CD4-positive, alpha-beta T cell (primary cell): ENCODE data around the gene FGFR4. TPM values are rescaled to one million over a fixed set of nuclear protein-coding genes. Genes with fewer than 3 reads are reported as not detected.
A peak's percentile ranks its signal among the peaks of the same experiment; 100 is the strongest.
"Not testable (repeated sequence)": the region's sequence is repeated elsewhere in the genome, so short reads cannot be mapped to it uniquely, and the experiment has no call there.

Experiments
- ATAC-seq: fragments of 200-7000 bp; cut with Tn5 transposase; one replicate; pipeline ENCODE4 v1.10.0; 2022; ENCODE audit warnings: mild to moderate bottlenecking; ENCODE audit not compliant: poor library complexity
- CTCF ChIA-PET: fragments of 350-600 bp; sonication (Branson Sonifier 250); formaldehyde crosslinking; loops from one replicate; lab custom pipeline; 2021; ENCODE audit warnings: antibody characterized with exemption, inconsistent platforms; lab: Charles Lee
- POLR2A ChIA-PET: fragments of 350-600 bp; sonication (Branson Sonifier 250); formaldehyde crosslinking; loops from one replicate; lab custom pipeline; 2021; ENCODE audit warnings: antibody characterized with exemption, inconsistent platforms; lab: Charles Lee
- DNase-seq, 14 experiments: peaks; one replicate each; pipeline ENCODE4 v3.0.0-alpha.2; 2013 to 2020; ENCODE audit warnings: mixed read lengths in 2 of 14
- H3K27ac ChIP-seq, 2 donors: one replicate each; pipeline versions ENCODE4 v1.5.1 to v1.7.0; 2013; ENCODE audit warnings: low read length in 2 of 2, low read depth in 1 of 2, mild to moderate bottlenecking in 1 of 2
- H3K27me3 ChIP-seq, 2 experiments: 1 replicate in 1 of 2; 2 replicates in 1 of 2; pipeline versions ENCODE4 v1.6.1 to v1.7.0; 2013; ENCODE audit warnings: low read length in 2 of 2, control low read depth in 1 of 2, mild to moderate bottlenecking in 1 of 2, moderate library complexity in 1 of 2; ENCODE audit not compliant: insufficient read depth in 2 of 2, control insufficient read depth in 1 of 2
- H3K36me3 ChIP-seq: one replicate; pipeline ENCODE4 v1.6.1; 2013; ENCODE audit warnings: low read length, control low read depth; ENCODE audit not compliant: insufficient read depth
- H3K4me1 ChIP-seq: one replicate; pipeline ENCODE4 v1.6.1; 2013; ENCODE audit warnings: low read length, control low read depth; ENCODE audit not compliant: insufficient read depth
- H3K4me3 ChIP-seq: one replicate; pipeline ENCODE4 v1.5.1; 2013; ENCODE audit warnings: mild to moderate bottlenecking, low read length, moderate library complexity
- H3K9me3 ChIP-seq, 2 experiments: 1 replicate in 1 of 2; 2 replicates in 1 of 2; pipeline versions ENCODE4 v1.6.1 to v1.7.0; 2013; ENCODE audit warnings: low read length in 2 of 2, mild to moderate bottlenecking in 2 of 2, control low read depth in 1 of 2, moderate library complexity in 1 of 2; ENCODE audit not compliant: control insufficient read depth in 1 of 2, insufficient read depth in 1 of 2
- H3K27ac Mint-ChIP-seq: one replicate; pipeline ENCODE4 v1.8.0; 2020; ENCODE audit warnings: mixed read lengths
- H3K27me3 Mint-ChIP-seq: one replicate; pipeline ENCODE4 v1.8.0; 2021; ENCODE audit warnings: mixed read lengths
- H3K36me3 Mint-ChIP-seq: one replicate; pipeline ENCODE4 v1.8.0; 2021; ENCODE audit warnings: low read depth, mixed read lengths
- H3K4me1 Mint-ChIP-seq: one replicate; pipeline ENCODE4 v1.8.0; 2021; ENCODE audit warnings: low read depth, mixed read lengths
- H3K4me3 Mint-ChIP-seq: one replicate; pipeline ENCODE4 v1.8.0; 2020; ENCODE audit warnings: mild to moderate bottlenecking, mixed read lengths
- H3K9me3 Mint-ChIP-seq: one replicate; pipeline ENCODE4 v1.8.0; 2020; ENCODE audit warnings: mixed read lengths
- CTCF ChIP-seq: fragments of 200-600 bp; IDR thresholded peaks from one replicate; pipeline ENCODE4 v1.8.0; 2022; ENCODE audit warnings: antibody characterized with exemption, mild to moderate bottlenecking
- intact Hi-C, 2 experiments: fragments of 100-400 bp; cut with DNase I in 1 of 2; cut with micrococcal nuclease in 1 of 2; formaldehyde crosslinking; loops; one replicate each; pipeline versions ENCODE4 v1.15.1 to v1.9.0; 2023 to 2025; cut with DNase I, micrococcal nuclease
- total RNA-seq, 174 experiments: library from RNA in 2 of 174; stranded (reverse) in 2 of 174; gene quantifications; one replicate each; pipeline ENCODE4 v1.2.3 and lab custom pipeline; 2021 to 2026

FGFR4 gene
- total RNA-seq, 2 experiments from 2014 or later: 2.8 to 3.1 TPM

- no peak overlapping the region for H3K27ac ChIP-seq
- peaks cover 73% of the 10 kb centered on the region for H3K36me3 ChIP-seq
- no peaks in the 10 kb centered on the region for H3K4me1 ChIP-seq
- no peaks in the 10 kb centered on the region for H3K4me1 Mint-ChIP-seq
- no peaks in the 10 kb centered on the region for H3K9me3 Mint-ChIP-seq
- no peak overlapping the region for H3K27ac Mint-ChIP-seq
- ChIA-PET CTCF (interaction anchor here (1.2 kb wide), 1 partner anchor 27 kb away, joined by 3 read pairs; no protein-coding TSS in a partner anchor), POLR2A (no interaction called here)
- no peak for ATAC-seq
- intact Hi-C loops: no loop called here
- no peak for TF ChIP-seq CTCF
- DNase-seq: no peak
- H3K36me3 Mint-ChIP-seq: peaks cover 84% of the 10 kb centered on the region
- no peaks in the 10 kb centered on the region for H3K27me3 ChIP-seq
- no peaks in the 10 kb centered on the region for H3K9me3 ChIP-seq
- H3K4me3 Mint-ChIP-seq: no peak overlapping the region
- no peaks in the 10 kb centered on the region for H3K27me3 Mint-ChIP-seq
- no peak overlapping the region for H3K4me3 ChIP-seq
Measured at GRCh38 chr5:177044641-177045040, 42.1 kb upstream of the FGFR4 start.

GRCh38 chr5:177045631-177046030 is 41.1 kb upstream of the FGFR4 start:
- CTCF ChIA-PET: no interaction called here
- ATAC-seq (no peak), DNase-seq (no peak)
- Mint-ChIP-seq H3K36me3 (peaks cover 87% of the 10 kb centered on the region), H3K9me3 (no peaks in the 10 kb centered on the region), H3K4me3 (no peak overlapping the region), H3K27ac (no peak overlapping the region), H3K4me1 (no peaks in the 10 kb centered on the region), H3K27me3 (no peaks in the 10 kb centered on the region)
- Histone ChIP-seq H3K9me3 (no peaks in the 10 kb centered on the region), H3K27me3 (no peaks in the 10 kb centered on the region), H3K27ac (no peak overlapping the region), H3K4me3 (no peak overlapping the region), H3K4me1 (no peaks in the 10 kb centered on the region), H3K36me3 (peaks cover 76% of the 10 kb centered on the region)
- TF ChIP-seq CTCF: no peak
- POLR2A ChIA-PET: interaction anchor here (0.7 kb wide), 1 partner anchor 28 kb away, joined by 3 read pairs; no protein-coding TSS in a partner anchor
- intact Hi-C loops: no loop called here

GRCh38 chr5:177048531-177048930 is 38.2 kb upstream of the FGFR4 start:
- H3K36me3 ChIP-seq: peaks cover 66% of the 10 kb centered on the region
- POLR2A ChIA-PET, H3K27me3 ChIP-seq, DNase-seq, CTCF ChIA-PET, H3K27ac ChIP-seq, H3K4me3 ChIP-seq, H3K9me3 ChIP-seq, H3K4me3 Mint-ChIP-seq, H3K27me3 Mint-ChIP-seq, H3K9me3 Mint-ChIP-seq, H3K27ac Mint-ChIP-seq, H3K4me1 Mint-ChIP-seq, ATAC-seq, intact Hi-C loops, H3K4me1 ChIP-seq: not testable (repeated sequence)
- H3K36me3 Mint-ChIP-seq: peaks cover 78% of the 10 kb centered on the region

GRCh38 chr5:177049285-177049684 is 37.4 kb upstream of the FGFR4 start:
- DNase-seq (peak in 2 of 14 experiments; percentile 11 to 24), ATAC-seq (no peak)
- H3K36me3 ChIP-seq: peaks cover 62% of the 10 kb centered on the region
- no peak overlapping the region for H3K27ac ChIP-seq
- H3K36me3 Mint-ChIP-seq: peaks cover 76% of the 10 kb centered on the region
- no peaks in the 10 kb centered on the region for H3K4me1 ChIP-seq
- intact Hi-C loops: no loop called here
- ChIA-PET CTCF (no interaction called here), POLR2A (no interaction called here)
- no peaks in the 10 kb centered on the region for H3K27me3 Mint-ChIP-seq
- no peak overlapping the region for H3K4me3 Mint-ChIP-seq
- TF ChIP-seq CTCF: no peak
- no peaks in the 10 kb centered on the region for H3K27me3 ChIP-seq
- H3K27ac Mint-ChIP-seq: no peak overlapping the region
- H3K4me1 Mint-ChIP-seq: no peaks in the 10 kb centered on the region
- H3K4me3 ChIP-seq: no peak overlapping the region
- no peaks in the 10 kb centered on the region for H3K9me3 ChIP-seq
- H3K9me3 Mint-ChIP-seq: no peaks in the 10 kb centered on the region
